Stimulated activated CD8-positive, alpha-beta memory T cell treated with anti-CD3 and anti-CD28 coated beads, Interleukin-2, amount 100 ng/mL, for 1 hour (primary cell): ENCODE data around the gene SYNDIG1.

ENCODE experiments used
- DNase-seq, 2 donors: peaks; one replicate each; pipeline ENCODE4 v3.0.0-alpha.2; 2020; ENCODE audit warnings: low read depth in 2 of 2

Gene SYNDIG1

GRCh38 chr20:24672886-24673677 lies 203.7 kb downstream of the SYNDIG1 start:
- DNase-seq: no peak

GRCh38 chr20:24673678-24674570 lies 204.5 kb downstream of the SYNDIG1 start:
- DNase-seq: no peak

- DNase-seq: no peak
Observed at GRCh38 chr20:24674921-24675605, 205.6 kb downstream of the SYNDIG1 start.

- DNase-seq: no peak
Observed at GRCh38 chr20:24675651-24676352, 206.4 kb downstream of the SYNDIG1 start.

- no peak for DNase-seq
Observed at GRCh38 chr20:24676353-24676977, 207.0 kb downstream of the SYNDIG1 start.

- no peak for DNase-seq
Observed at GRCh38 chr20:24676978-24677370, 207.5 kb downstream of the SYNDIG1 start.

GRCh38 chr20:24677626-24678315 lies 208.3 kb downstream of the SYNDIG1 start:
- DNase-seq: no peak

GRCh38 chr20:24678351-24679106 lies 209.1 kb downstream of the SYNDIG1 start:
- DNase-seq: no peak

- no peak for DNase-seq
Observed at GRCh38 chr20:24679448-24680047, 210.1 kb downstream of the SYNDIG1 start.

GRCh38 chr20:24681634-24682495 lies 212.4 kb downstream of the SYNDIG1 start:
- DNase-seq: no peak

- no peak for DNase-seq
Observed at GRCh38 chr20:24682496-24682985, 213.1 kb downstream of the SYNDIG1 start.

GRCh38 chr20:24683676-24684075 lies 214.2 kb downstream of the SYNDIG1 start:
- no peak for DNase-seq

GRCh38 chr20:24684421-24684871 lies 215.0 kb downstream of the SYNDIG1 start:
- DNase-seq: no peak

GRCh38 chr20:24684956-24685691 lies 215.7 kb downstream of the SYNDIG1 start:
- DNase-seq: no peak

GRCh38 chr20:24685736-24686135 lies 216.3 kb downstream of the SYNDIG1 start:
- DNase-seq: no peak

- DNase-seq: no peak
Observed at GRCh38 chr20:24686156-24686555, 216.7 kb downstream of the SYNDIG1 start.

- no peak for DNase-seq
Observed at GRCh38 chr20:24690408-24690807, 221.0 kb downstream of the SYNDIG1 start.
